HT1080 (cell line): Measurements from ENCODE around the gene FMNL2. TPM values are rescaled to one million over a fixed set of nuclear protein-coding genes. Genes with fewer than 3 reads are reported as not detected.

ENCODE experiments used
- small RNA-seq: library from RNA; depleted of rRNA; stranded (forward); fragments of <200 nt; gene quantifications from one replicate; pipeline ENCODE3, GENCODE V24; 2014
- total RNA-seq: library from RNA; depleted of rRNA; stranded (reverse); fragments of >200 nt; shearing (Covaris generic); gene quantifications from 2 replicates; pipeline ENCODE4 v1.2.3, GENCODE V29; 2014; rRNA removed

FMNL2 gene
- total RNA-seq, 1 experiment from 2014 or later: 42.6 TPM

Small RNA genes within 50 kb of the gene (small RNA-seq; reads per million reads assigned to genes)
- not detected for gene AC012443.1

Other genes with a start within 250 kb of the FMNL2 start
- 0.29 and 0.60 TPM in 2 replicates for gene CACNB4, start 236.1 kb upstream of the FMNL2 start, total RNA-seq
- 19.7 and 20.2 TPM in 2 replicates for gene STAM2, start 159.4 kb upstream of the FMNL2 start, total RNA-seq